Measurements from ENCODE around the gene MLC1. TPM values are rescaled to one million over a fixed set of nuclear protein-coding genes. Genes with fewer than 3 reads are reported as not detected.

MLC1 gene
- total RNA-seq, 1 donor from 2014 or later = not detected

DNA sequence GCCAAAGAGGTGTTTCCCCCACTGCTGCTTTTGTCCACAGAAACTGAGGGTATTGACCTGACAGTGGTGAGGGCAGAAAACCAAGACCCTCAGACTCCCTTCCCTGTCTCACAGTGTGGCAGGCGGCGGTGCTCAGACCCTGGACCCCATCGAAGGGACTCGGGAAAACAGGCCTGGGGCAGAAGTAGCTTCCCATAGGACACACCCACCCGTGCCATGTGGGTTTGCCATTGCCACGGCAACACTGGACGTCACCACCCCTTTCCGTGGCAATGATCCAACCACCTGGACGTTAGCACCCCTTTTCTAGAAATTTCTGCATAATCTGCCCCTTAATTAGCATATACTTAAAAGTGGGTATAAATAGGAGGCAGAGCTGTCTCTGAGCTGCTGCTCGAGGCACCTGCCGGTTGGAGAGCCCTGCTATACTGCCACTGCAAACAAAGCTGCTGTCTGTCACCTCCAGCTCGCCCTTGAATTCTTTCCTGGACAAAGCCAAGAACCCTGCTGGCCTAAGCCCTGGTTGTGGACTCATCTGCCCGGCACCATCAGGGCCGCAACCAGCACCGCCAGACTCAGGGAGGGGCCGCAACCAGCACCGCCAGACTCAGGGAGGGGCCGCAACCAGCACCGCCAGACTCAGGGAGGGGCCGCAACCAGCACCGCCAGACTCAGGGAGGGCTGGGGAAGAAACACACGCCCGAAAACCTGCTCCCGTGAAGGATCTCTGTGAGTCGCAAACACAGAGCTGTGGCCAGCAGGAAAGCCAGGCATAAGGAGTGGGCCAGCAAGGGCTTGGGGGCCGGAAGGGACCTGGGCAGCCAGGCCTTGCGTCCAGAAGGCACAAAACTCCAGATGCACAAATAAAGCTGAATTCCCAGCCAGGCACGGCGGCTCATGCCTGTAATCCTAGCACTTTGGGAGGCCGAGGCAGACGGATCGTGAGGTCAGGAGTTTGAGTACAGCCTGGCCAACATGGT, 10.4 kb downstream of the MLC1 start:
- peaks cover 1% of the 10 kb centered on the region for H3K27me3 ChIP-seq (ENCODE audit: control insufficient read depth, insufficient read depth, low read length)
- FAIRE-seq (no peak), DNase-seq (ENCODE audit: low read depth) (no peak)
- no peaks in the 10 kb centered on the region for H3K36me3 ChIP-seq (ENCODE audit: control insufficient read depth, insufficient read depth, low read length)
- no peak overlapping the region for H3K4me3 ChIP-seq (ENCODE audit: low read depth, low read length)
- TF ChIP-seq CTCF (IDR thresholded peaks at IDR 0.05; ENCODE audit: insufficient read depth, low read length, severe bottlenecking) = no peak

DNA sequence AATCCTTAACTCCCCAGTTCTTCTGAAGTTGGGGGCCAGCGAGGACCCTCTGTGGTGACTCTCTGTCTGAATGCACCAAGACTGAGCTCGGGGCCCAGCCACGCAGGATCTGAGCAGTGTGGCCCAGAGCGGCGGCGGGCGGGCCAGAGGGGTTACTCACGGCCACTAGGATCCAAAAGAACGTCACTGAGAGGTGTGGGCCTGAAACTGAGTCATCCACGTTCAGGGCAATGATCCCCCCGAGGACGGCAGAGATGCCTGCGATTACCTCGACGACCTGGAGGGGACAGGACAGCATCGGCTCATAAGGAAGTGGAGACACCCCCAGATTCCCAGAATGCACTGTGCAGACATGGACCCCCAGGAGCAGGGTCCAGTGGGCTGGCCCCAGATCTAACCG, 11.2 kb downstream of the MLC1 start:
- TF ChIP-seq CTCF (IDR thresholded peaks at IDR 0.05; ENCODE audit: insufficient read depth, low read length, severe bottlenecking) = no peak
- Histone ChIP-seq H3K27me3 (ENCODE audit: control insufficient read depth, insufficient read depth, low read length) (peaks cover 1% of the 10 kb centered on the region), H3K4me3 (ENCODE audit: low read depth, low read length) (no peak overlapping the region), H3K36me3 (ENCODE audit: control insufficient read depth, insufficient read depth, low read length) (no peaks in the 10 kb centered on the region)
- FAIRE-seq (no peak), DNase-seq (ENCODE audit: low read depth) (no peak)

- no peak for DNase-seq (ENCODE audit: low read depth)
- TF ChIP-seq CTCF (IDR thresholded peaks at IDR 0.05; ENCODE audit: insufficient read depth, low read length, severe bottlenecking) = no peak
- FAIRE-seq = no peak
- Histone ChIP-seq H3K4me3 (ENCODE audit: low read depth, low read length) (no peak overlapping the region), H3K36me3 (ENCODE audit: control insufficient read depth, insufficient read depth, low read length) (no peaks in the 10 kb centered on the region), H3K27me3 (ENCODE audit: control insufficient read depth, insufficient read depth, low read length) (peaks cover 1% of the 10 kb centered on the region)
Measured at GRCh38 chr22:50072714-50073538, 12.3 kb downstream of the MLC1 start.

- H3K36me3 ChIP-seq (ENCODE audit: control insufficient read depth, insufficient read depth, low read length) = no peaks in the 10 kb centered on the region
- FAIRE-seq = no peak
- no peak for TF ChIP-seq CTCF (IDR thresholded peaks at IDR 0.05; ENCODE audit: insufficient read depth, low read length, severe bottlenecking)
- DNase-seq (ENCODE audit: low read depth) = no peak
- H3K27me3 ChIP-seq (ENCODE audit: control insufficient read depth, insufficient read depth, low read length) = peaks cover 1% of the 10 kb centered on the region
- H3K4me3 ChIP-seq (ENCODE audit: low read depth, low read length) = no peak overlapping the region
Measured at GRCh38 chr22:50072167-50072555, 13.1 kb downstream of the MLC1 start.

GRCh38 chr22:50071432-50072166, 13.6 kb downstream of the MLC1 start:
- DNase-seq (ENCODE audit: low read depth) (peak; percentile 12), FAIRE-seq (no peak)
- Histone ChIP-seq H3K27me3 (ENCODE audit: control insufficient read depth, insufficient read depth, low read length) (peaks cover 1% of the 10 kb centered on the region), H3K4me3 (ENCODE audit: low read depth, low read length) (no peak overlapping the region), H3K36me3 (ENCODE audit: control insufficient read depth, insufficient read depth, low read length) (no peaks in the 10 kb centered on the region)
- no peak for TF ChIP-seq CTCF (IDR thresholded peaks at IDR 0.05; ENCODE audit: insufficient read depth, low read length, severe bottlenecking)
